Activated CD4-positive, alpha-beta memory T cell treated with anti-CD3 and anti-CD28 coated beads for 36 hours (primary cell): ENCODE data around the gene CABCOCO1. TPM values are rescaled to one million over a fixed set of nuclear protein-coding genes. Genes with fewer than 3 reads are reported as not detected.

ENCODE experiments used
- CTCF ChIA-PET: fragments of 350-600 bp; sonication (Branson Sonifier 250); formaldehyde crosslinking; loops from one replicate; lab custom pipeline; 2021; ENCODE audit warnings: antibody characterized with exemption, inconsistent platforms; lab: Charles Lee
- POLR2A ChIA-PET: fragments of 350-600 bp; sonication (Branson Sonifier 250); formaldehyde crosslinking; loops from one replicate; lab custom pipeline; 2021; ENCODE audit warnings: antibody characterized with exemption; lab: Charles Lee
- DNase-seq: peaks from one replicate; pipeline ENCODE4 v3.0.0-alpha.2; 2020
- H3K27ac Mint-ChIP-seq: one replicate; pipeline ENCODE4 v1.8.0; 2021; ENCODE audit warnings: mixed read lengths
- H3K27me3 Mint-ChIP-seq: one replicate; pipeline ENCODE4 v1.8.0; 2021; ENCODE audit warnings: mixed read lengths
- H3K36me3 Mint-ChIP-seq: one replicate; pipeline ENCODE4 v1.8.0; 2021; ENCODE audit warnings: mixed read lengths
- H3K4me1 Mint-ChIP-seq: one replicate; pipeline ENCODE4 v1.8.0; 2021; ENCODE audit warnings: low read depth, mixed read lengths
- H3K4me3 Mint-ChIP-seq: one replicate; pipeline ENCODE4 v1.8.0; 2021; ENCODE audit warnings: mild to moderate bottlenecking, mixed read lengths
- H3K9me3 Mint-ChIP-seq: one replicate; pipeline ENCODE4 v1.8.0; 2021; ENCODE audit warnings: mixed read lengths
- intact Hi-C: fragments of 100-400 bp; cut with micrococcal nuclease; formaldehyde crosslinking; loops from one replicate; pipeline ENCODE4 v1.15.1; 2023
- total RNA-seq, 2 experiments: library from RNA; stranded (reverse); gene quantifications; one replicate each; pipeline ENCODE4 v1.2.3, GENCODE V29; 2021

The CABCOCO1 gene
- total RNA-seq, 2 experiments from 2014 or later: not detected

DNA sequence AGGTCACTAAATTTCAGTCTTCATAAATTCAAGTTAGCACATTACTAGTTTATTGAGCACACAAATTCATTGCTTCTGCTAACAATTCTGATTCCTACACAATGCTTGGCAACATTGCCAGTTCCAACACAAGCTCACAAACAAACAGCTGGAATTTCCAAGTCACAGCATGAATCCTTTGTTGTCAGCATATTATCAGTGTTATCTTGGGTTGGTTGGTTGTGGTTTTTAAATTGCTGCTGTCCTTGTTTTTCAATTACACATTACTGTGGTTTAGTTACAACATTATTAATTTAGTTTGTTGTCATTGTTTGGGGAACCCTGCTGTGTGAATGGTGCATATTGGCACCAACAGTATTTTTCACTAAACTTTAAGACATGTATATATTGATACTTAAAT, 152.8 kb downstream of the CABCOCO1 start:
- H3K4me1 Mint-ChIP-seq: peaks cover 2% of the 10 kb centered on the region
- ChIA-PET CTCF (no interaction called here), POLR2A (no interaction called here)
- H3K27me3 Mint-ChIP-seq: no peaks in the 10 kb centered on the region
- no peak overlapping the region for H3K27ac Mint-ChIP-seq
- DNase-seq: no peak
- H3K4me3 Mint-ChIP-seq: no peak overlapping the region
- H3K9me3 Mint-ChIP-seq: no peaks in the 10 kb centered on the region
- intact Hi-C loops: loop anchor here (5.0 kb wide), 1 partner anchor 63 kb away; no protein-coding TSS in a partner anchor
- no peaks in the 10 kb centered on the region for H3K36me3 Mint-ChIP-seq

Other genes starting within 250 kb of the CABCOCO1 start
- not detected for gene TMEM26, start 209.5 kb upstream of the CABCOCO1 start, total RNA-seq
- gene ARID5B, start 238.8 kb downstream of the CABCOCO1 start, total RNA-seq: 10 to 100 TPM; 79.4 to 79.6 TPM